HG02588 (cell line): Measurements from ENCODE around the gene ZMYND19.
A peak's percentile ranks its signal among the peaks of the same experiment; 100 is the strongest.
"Not testable (repeated sequence)": the region's sequence is repeated elsewhere in the genome, so short reads cannot be mapped to it uniquely, and the experiment has no call there.

Experiments
- ATAC-seq: cut with Tn5 transposase; IDR thresholded peaks from one replicate; pipeline ENCODE4 v1.9.1; 2021; ENCODE audit warnings: mild to moderate bottlenecking, moderate library complexity; ENCODE audit not compliant: unreplicated experiment

The ZMYND19 gene

GRCh38 chr9:137614631-137615386 lies 24.5 kb upstream of the ZMYND19 start:
- no peak for ATAC-seq

- no peak for ATAC-seq
These were observed 23.6 kb upstream of the ZMYND19 start for GRCh38 chr9:137613738-137614523.

GRCh38 chr9:137613259-137613658 lies 22.9 kb upstream of the ZMYND19 start:
- ATAC-seq: no peak

GRCh38 chr9:137612741-137613142 lies 22.4 kb upstream of the ZMYND19 start:
- ATAC-seq: no peak

- ATAC-seq: no peak
These were observed 21.6 kb upstream of the ZMYND19 start for GRCh38 chr9:137611623-137612609.

GRCh38 chr9:137610944-137611343 lies 20.6 kb upstream of the ZMYND19 start:
- no peak for ATAC-seq

GRCh38 chr9:137607141-137607857 lies 17.0 kb upstream of the ZMYND19 start:
- ATAC-seq: no peak

- no peak for ATAC-seq
These were observed 16.4 kb upstream of the ZMYND19 start for GRCh38 chr9:137606734-137607138.

GRCh38 chr9:137606005-137606621 lies 15.8 kb upstream of the ZMYND19 start:
- ATAC-seq: peak; percentile 13

GRCh38 chr9:137605121-137606004 lies 15.1 kb upstream of the ZMYND19 start, which contains the start of gene ARRDC1:
Gene ARRDC1, plus strand, starts transcription at chr9:137605686. Its CDS starts 32 bp downstream, at chr9:137605718.
- ATAC-seq: peak; percentile 69

- no peak for ATAC-seq
These were observed 14.2 kb upstream of the ZMYND19 start for GRCh38 chr9:137604345-137605086.

- ATAC-seq: no peak
These were observed 13.6 kb upstream of the ZMYND19 start for GRCh38 chr9:137603879-137604278.

- no peak for ATAC-seq
These were observed 12.3 kb upstream of the ZMYND19 start for GRCh38 chr9:137602661-137603060.

- ATAC-seq: no peak
These were observed 8.6 kb upstream of the ZMYND19 start for GRCh38 chr9:137598943-137599342.

GRCh38 chr9:137596577-137596976 lies 6.3 kb upstream of the ZMYND19 start:
- not testable (repeated sequence) for ATAC-seq

- ATAC-seq: no peak
These were observed 2.9 kb upstream of the ZMYND19 start for GRCh38 chr9:137593176-137593575.

GRCh38 chr9:137592767-137593166 lies 2.5 kb upstream of the ZMYND19 start:
- ATAC-seq: no peak

GRCh38 chr9:137590123-137590468 lies 216 bp downstream of the ZMYND19 start:
- no peak for ATAC-seq
